Gastrocnemius medialis (tissue), 4 donors: ENCODE measurements around the gene LMF2.

Source experiments
- POLR2A ChIP-seq, 2 donors: fragments of 450-650 bp; IDR thresholded peaks; one replicate each; pipeline ENCODE4 v1.6.1; 2017; ENCODE audit warnings: antibody characterized with exemption in 2 of 2, mild to moderate bottlenecking in 2 of 2, moderate library complexity in 2 of 2
- TF ChIP-seq, protein P1 (sequence below), 5 experiments: fragments of 450-650 bp in 3 of 5; fragments of 200-600 bp in 2 of 5; sonication (generic) in 2 of 5; IDR thresholded peaks in 4 of 5; conservative IDR thresholded peaks in 1 of 5; 1 replicate in 4 of 5; 2 replicates in 1 of 5; pipeline ENCODE4 v1.5.1; 2016 to 2019; ENCODE audit warnings: antibody characterized with exemption in 5 of 5, mild to moderate bottlenecking in 3 of 5, moderate library complexity in 3 of 5

DNA sequence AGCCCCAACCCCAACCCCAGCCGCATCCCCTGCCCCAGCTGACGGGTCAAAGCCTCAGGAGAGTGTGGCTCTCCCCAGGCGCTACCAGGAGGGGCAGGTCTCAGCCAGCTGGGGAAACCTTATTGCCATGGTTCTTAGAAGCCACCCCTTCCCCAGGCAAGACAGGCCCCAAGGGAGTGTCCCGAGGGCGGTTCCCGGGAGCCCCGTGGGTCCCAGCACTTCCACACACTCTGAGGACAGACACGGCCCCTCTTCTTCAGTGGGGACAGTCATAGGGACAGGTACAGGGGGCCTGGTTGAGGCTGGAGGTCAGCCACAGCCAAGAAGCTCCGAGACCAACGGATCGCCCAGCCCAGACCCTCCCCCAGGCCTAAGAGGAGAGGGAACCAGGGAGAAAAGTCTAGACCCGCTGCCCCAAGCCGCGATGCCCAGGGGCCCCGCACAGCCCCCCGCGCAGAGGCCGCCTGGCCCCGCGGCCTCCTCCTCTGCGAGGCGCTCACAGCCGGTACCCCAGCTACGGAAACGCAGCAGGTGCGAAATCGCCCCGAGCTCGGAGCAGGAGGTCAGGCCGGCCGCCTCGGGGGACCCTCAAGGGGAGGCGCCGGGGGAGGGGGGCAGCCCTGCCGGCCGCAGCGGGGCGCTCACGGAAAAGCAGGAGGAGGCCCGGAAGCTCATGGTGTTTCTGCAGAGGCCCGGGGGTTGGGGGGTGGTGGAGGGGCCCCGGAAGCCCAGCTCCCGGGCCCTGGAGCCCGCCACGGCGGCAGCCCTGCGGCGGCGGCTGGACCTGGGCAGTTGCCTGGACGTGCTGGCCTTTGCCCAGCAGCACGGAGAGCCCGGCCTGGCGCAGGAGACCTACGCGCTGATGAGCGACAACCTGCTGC, 40.8 kb upstream of the LMF2 start:
- TF ChIP-seq, protein P1, sequence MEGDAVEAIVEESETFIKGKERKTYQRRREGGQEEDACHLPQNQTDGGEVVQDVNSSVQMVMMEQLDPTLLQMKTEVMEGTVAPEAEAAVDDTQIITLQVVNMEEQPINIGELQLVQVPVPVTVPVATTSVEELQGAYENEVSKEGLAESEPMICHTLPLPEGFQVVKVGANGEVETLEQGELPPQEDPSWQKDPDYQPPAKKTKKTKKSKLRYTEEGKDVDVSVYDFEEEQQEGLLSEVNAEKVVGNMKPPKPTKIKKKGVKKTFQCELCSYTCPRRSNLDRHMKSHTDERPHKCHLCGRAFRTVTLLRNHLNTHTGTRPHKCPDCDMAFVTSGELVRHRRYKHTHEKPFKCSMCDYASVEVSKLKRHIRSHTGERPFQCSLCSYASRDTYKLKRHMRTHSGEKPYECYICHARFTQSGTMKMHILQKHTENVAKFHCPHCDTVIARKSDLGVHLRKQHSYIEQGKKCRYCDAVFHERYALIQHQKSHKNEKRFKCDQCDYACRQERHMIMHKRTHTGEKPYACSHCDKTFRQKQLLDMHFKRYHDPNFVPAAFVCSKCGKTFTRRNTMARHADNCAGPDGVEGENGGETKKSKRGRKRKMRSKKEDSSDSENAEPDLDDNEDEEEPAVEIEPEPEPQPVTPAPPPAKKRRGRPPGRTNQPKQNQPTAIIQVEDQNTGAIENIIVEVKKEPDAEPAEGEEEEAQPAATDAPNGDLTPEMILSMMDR (IDR thresholded peaks at IDR 0.05 in 4 of 5, conservative IDR thresholded peaks at IDR 0.05 in 1 of 5), result no peak
- no peak for TF ChIP-seq POLR2A (IDR thresholded peaks at IDR 0.05)
